NCI-H1417 treated with DMSO at 0.1 percent for 48 hours (cell line): ENCODE results near the gene RGS7.
"Not testable (repeated sequence)": the region's sequence is repeated elsewhere in the genome, so short reads cannot be mapped to it uniquely, and the experiment has no call there.

Experiments
- DNase-seq: peaks from one replicate; lab custom pipeline; 2025; lab: John Stamatoyannopoulos, UW

Gene RGS7

GRCh38 chr1:240776237-240776636, 580.8 kb downstream of the RGS7 start:
- DNase-seq: no peak

DNA sequence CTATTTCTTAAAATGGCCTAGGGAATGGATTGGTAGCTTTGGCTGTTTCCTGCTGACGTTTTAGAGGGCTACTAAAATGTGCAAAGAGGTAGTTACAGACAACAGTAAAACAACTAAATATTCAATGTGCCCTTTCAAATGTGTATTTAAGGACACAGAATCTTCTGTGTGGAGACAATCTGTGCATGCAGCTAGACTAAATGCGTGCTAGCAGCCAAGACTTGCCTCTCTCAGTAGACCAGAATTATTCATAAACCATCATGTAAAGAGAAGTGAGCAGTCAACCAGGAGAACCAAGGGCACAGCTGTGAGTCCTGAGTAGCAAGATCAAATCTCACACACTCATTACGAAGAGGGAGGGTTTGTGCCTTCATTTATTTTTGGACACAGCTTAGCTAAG, 584.9 kb downstream of the RGS7 start:
- no peak for DNase-seq

- no peak for DNase-seq
These were observed 585.6 kb downstream of the RGS7 start for GRCh38 chr1:240771450-240771849.

- DNase-seq: no peak
These were observed 588.0 kb downstream of the RGS7 start for GRCh38 chr1:240768979-240769378.

- no peak for DNase-seq
These were observed 590.2 kb downstream of the RGS7 start for GRCh38 chr1:240766831-240767230.

- DNase-seq: no peak
These were observed 591.2 kb downstream of the RGS7 start for GRCh38 chr1:240765732-240766363.

DNA sequence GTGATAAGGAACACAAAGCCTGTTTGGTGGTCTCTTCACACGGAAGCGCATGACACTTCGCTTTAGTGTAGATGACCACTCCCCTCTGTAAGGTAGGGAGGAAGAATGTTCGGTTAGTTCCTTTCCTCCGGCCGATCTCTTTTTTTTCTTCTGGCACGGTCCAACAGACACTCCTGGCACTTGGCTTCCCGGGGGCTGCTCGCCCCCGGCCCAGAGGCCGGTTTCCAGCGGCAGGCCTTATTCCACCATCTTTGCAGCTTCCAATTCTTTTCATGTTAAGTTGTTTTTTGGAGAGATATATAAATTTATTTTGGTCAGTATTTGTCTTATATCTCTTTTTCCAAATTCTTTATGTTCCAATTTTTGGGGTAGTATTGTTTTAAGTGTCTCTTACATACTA, 593.2 kb downstream of the RGS7 start:
- DNase-seq: no peak

DNA sequence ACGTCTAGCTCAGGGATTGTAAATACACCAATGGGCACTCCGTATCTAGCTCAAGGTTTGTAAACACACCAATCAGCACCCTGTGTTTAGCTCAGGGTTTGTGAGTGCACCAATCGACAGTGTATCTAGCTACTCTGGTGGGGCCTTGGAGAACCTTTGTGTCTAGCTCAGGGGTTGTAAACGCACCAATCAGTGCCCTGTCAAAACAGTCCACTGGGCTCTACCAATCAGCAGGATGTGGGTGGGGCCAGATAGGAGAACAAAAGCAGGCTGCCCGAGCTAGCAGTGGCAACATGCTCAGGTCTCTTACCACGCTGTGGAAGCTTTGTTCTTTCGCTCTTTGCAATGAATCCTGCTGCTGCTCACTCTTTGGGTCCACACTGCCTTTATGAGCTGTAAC, 593.9 kb downstream of the RGS7 start:
- not testable (repeated sequence) for DNase-seq

DNA sequence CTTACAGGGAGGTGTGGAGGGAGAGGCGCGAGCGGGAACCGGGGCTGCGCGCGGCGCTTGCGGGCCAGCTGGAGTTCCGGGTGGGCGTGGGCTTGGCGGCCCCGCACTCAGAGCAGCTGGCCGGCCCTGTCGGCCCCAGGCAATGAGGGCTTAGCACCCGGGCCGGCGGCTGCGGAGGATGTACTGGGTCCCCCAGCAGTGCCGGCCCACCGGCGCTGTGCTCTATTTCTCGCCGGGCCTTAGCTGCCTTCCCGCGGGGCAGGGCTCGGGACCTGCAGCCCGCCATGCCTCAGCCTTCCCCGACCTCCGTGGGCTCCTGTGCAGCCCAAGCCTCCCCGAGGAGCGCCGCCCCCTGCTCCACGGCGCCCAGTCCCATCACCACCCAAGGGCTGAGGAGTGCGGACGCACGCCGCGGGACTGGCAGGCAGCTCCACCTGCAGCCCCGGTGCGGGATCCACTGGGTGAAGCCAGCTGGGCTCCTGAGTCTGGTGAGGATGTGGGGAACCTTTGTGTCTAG, 594.5 kb downstream of the RGS7 start:
- not testable (repeated sequence) for DNase-seq

DNA sequence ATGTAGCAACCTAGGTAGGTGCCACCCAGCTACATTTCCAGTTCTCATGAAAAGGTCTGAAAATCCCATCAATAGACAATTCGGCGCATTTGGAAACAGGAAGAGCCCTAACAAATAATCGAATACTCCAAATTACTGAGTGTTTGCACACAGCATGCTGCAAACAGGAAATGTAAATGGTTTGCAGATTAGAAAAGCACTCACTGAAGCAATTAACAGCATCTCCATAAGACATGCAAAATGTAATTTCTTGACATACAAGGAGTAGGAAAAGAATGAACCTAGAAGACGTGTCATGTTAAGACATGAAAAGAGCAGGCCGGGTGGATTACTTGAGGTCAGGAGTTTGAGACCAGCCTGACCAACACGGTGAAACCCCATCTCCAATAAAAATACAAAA, 598.2 kb downstream of the RGS7 start:
- DNase-seq: not testable (repeated sequence)

DNA sequence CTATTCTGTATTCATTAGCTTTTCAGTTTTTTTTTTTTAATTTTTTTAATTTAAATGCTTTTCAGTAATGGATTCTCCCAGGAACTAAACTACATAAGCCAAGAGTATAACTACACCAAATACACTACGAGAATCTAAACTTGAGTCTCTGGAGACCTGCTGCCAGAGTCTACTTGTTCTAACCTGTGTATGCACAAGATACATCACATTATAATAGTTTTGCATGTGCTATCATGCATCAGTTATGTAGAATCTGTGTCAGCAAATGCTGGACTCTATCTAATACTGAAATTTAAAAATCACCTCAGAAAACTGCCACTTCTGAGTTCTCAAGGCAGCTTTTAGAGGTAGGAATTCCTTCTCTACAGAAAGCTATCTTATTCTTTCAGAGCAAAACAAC, 598.7 kb downstream of the RGS7 start:
- no peak for DNase-seq

DNA sequence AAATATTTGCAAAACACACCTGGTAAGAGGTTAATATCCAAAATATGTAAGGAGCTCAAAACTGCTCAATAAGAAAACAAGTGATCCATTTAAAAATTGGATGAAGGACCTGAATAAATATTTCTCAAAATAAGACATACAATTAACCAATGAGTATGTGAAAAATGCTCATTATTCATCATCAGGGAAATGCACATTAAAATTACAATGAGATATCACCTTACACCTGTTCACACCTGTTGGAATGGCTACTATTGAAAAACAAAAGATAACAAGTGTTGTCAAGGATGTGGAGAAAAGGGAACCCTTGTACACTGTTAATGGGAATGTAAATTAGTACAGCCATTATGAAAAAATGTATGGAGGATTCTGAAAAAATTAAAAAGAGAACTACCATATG, 609.1 kb downstream of the RGS7 start:
- no peak for DNase-seq

DNA sequence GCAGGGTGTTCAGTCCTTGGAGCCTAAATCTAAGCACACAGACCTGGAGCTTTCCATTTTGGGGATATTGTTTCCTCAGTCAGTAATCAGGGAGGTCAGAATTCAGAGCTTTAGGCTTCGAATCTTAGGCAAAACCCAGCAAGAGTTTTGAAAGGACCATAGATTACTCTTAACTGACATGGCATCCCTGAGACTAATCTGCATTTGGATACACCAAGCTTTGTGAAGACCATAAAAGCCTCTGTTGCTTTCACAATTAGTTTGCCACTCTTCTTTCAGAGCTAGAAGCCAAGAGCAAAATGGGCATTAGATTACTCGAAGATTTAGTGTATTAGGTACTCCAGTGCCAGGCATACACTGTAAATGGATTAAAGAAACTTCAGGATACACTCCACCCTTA, 613.3 kb downstream of the RGS7 start:
- DNase-seq: no peak

DNA sequence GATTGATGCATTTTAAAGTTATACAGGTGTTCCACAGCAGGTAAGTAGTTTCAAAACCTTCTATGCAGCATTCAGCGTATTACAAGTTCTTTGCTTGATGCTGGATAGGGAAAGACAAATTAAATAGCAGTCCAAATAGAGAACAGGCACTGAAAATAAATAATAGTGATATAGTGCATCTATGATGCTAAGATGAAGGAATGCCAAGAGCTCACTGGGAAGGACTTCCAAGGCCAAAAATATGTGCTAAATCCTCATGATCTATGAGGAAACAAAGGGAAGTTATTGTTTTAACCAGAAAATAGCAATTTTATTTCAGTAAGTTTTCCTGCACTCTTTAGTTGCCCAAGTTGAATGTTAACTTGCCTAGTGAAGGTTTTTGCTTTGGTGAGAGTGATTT, 617.3 kb downstream of the RGS7 start:
- no peak for DNase-seq

GRCh38 chr1:240739139-240739538, 617.9 kb downstream of the RGS7 start:
- no peak for DNase-seq

GRCh38 chr1:240737766-240738265, 619.2 kb downstream of the RGS7 start:
- DNase-seq: no peak

- DNase-seq: no peak
These were observed 619.7 kb downstream of the RGS7 start for GRCh38 chr1:240737298-240737697.

- DNase-seq: not testable (repeated sequence)
These were observed 622.3 kb downstream of the RGS7 start for GRCh38 chr1:240734705-240735104.

DNA sequence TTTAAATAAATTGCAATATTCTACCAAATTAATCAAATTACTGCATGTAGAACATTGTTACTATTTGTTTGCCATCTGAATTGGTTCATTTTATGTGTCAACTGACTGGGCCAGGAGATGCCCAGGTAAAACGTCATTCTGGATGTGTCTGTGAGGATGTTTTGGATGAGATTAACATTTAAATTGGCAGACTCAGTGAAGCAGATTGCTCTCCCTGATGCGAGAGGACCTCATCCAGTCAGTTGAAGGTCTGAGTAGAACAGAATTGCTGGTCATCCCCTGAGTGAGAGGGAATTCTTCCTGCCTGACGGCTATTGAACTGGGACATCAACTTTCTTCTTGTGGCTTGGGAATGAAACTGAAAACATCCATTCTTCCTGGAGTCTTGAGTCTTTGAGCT, 623.0 kb downstream of the RGS7 start:
- no peak for DNase-seq

DNA sequence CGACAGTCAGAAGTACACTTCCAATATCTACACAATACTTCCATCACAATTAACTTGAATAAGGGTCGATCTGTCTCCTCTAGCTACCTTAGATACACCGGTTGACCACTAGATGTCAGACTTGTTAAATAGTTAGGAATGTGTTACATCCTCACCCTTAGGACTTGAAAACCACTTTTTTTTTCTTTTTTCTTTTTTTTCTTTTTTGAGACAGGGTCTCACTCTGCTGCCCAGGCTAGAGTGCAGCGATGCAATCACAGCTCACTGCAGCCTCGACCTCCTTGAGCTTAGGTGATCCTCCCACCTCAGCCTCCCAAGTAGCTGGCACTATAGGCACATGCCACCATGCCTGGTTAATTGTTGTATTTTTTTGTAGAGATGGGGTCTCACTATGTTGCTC, 624.6 kb downstream of the RGS7 start:
- DNase-seq: peak; percentile 29
